ENCODE data around the gene KCNJ14.

DNA sequence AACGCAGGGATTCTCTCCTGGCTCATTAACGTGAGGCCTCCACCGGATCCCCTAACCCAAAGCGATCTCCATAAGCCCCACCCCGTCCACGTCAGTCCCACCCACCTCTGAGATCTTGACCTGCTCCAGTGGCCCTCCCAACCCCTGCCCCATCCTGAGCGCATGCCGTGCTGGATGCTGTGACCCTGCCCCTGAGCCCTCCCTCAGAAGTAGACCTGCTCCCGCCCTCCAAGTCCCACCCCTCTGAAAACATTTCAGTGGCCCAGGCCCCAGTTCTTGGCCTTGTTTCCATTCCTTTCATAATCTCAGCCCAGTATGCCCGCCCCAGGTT, 36.4 kb downstream of the KCNJ14 start:
- TF ChIP-seq POLR2A (IDR thresholded peaks at IDR 0.05): no peak
- TF ChIP-seq, protein P1, sequence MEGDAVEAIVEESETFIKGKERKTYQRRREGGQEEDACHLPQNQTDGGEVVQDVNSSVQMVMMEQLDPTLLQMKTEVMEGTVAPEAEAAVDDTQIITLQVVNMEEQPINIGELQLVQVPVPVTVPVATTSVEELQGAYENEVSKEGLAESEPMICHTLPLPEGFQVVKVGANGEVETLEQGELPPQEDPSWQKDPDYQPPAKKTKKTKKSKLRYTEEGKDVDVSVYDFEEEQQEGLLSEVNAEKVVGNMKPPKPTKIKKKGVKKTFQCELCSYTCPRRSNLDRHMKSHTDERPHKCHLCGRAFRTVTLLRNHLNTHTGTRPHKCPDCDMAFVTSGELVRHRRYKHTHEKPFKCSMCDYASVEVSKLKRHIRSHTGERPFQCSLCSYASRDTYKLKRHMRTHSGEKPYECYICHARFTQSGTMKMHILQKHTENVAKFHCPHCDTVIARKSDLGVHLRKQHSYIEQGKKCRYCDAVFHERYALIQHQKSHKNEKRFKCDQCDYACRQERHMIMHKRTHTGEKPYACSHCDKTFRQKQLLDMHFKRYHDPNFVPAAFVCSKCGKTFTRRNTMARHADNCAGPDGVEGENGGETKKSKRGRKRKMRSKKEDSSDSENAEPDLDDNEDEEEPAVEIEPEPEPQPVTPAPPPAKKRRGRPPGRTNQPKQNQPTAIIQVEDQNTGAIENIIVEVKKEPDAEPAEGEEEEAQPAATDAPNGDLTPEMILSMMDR (IDR thresholded peaks at IDR 0.05): no peak
- no peak for TF ChIP-seq EP300 (IDR thresholded peaks at IDR 0.05)
